HepG2 (cell line): ENCODE results near the gene UNC13D. TPM values are rescaled to one million over a fixed set of nuclear protein-coding genes. Genes with fewer than 3 reads are reported as not detected.
A peak's percentile ranks its signal among the peaks of the same experiment; 100 is the strongest.

Experiments used
- CREB1 ChIP-seq, 2 experiments: fragments of 450-650 bp in 1 of 2; IDR thresholded peaks; 2 replicates each; pipeline ENCODE4 v1.6.1; 2016 to 2017; ENCODE audit warnings: control low read depth in 1 of 2, mild to moderate bottlenecking in 1 of 2, missing compliant biosample characterization in 1 of 2, missing genetic modification characterization in 1 of 2
- NCOA1 ChIP-seq: sonication (generic); formaldehyde crosslinking; IDR thresholded peaks from 2 replicates; pipeline ENCODE4 v1.9.0; 2021; ENCODE audit warnings: missing genetic modification reagents
- PREB ChIP-seq: sonication (generic); formaldehyde crosslinking; IDR thresholded peaks from 2 replicates; pipeline ENCODE4 v1.4.0; 2020; ENCODE audit warnings: missing genetic modification reagents
- SNAI1 ChIP-seq: sonication (generic); formaldehyde crosslinking; IDR thresholded peaks from 2 replicates; pipeline ENCODE4 v1.5.0; 2020; ENCODE audit warnings: mild to moderate bottlenecking, missing genetic modification reagents, borderline replicate concordance
- ZBTB26 ChIP-seq: IDR thresholded peaks from 2 replicates; pipeline ENCODE4 v1.6.1; 2016; ENCODE audit warnings: missing compliant biosample characterization, missing genetic modification reagents, borderline replicate concordance
- ZNF124 ChIP-seq: sonication (generic); formaldehyde crosslinking; IDR thresholded peaks from 2 replicates; pipeline ENCODE4 v1.4.0; 2020; ENCODE audit warnings: missing genetic modification reagents
- ZNF367 ChIP-seq: sonication (generic); formaldehyde crosslinking; IDR thresholded peaks from 2 replicates; pipeline ENCODE4 v1.4.0; 2020; ENCODE audit warnings: missing genetic modification reagents, borderline replicate concordance
- ZNF558 ChIP-seq: sonication (generic); formaldehyde crosslinking; IDR thresholded peaks from 2 replicates; pipeline ENCODE4 v1.9.0; 2022; ENCODE audit warnings: mild to moderate bottlenecking, missing genetic modification reagents, borderline replicate concordance
- ZNF577 ChIP-seq: sonication (generic); formaldehyde crosslinking; IDR thresholded peaks from 2 replicates; pipeline ENCODE4 v1.4.0; 2020; ENCODE audit warnings: mild to moderate bottlenecking, low read depth, missing genetic modification reagents, borderline replicate concordance
- polyA plus RNA-seq, 8 experiments: library from polyadenylated mRNA; depleted of rRNA in 3 of 8; stranded (reverse) in 7 of 8; unstranded in 1 of 8; fragments of >200 nt; fragmentation: Illumina TruSeq in 4 of 8; extraction: Trizol in 4 of 8; gene quantifications; 2 replicates each; pipeline versions ENCODE4 v1.2.1 to v1.2.3, GENCODE V29; 2011 to 2016; ENCODE audit warnings: low read depth in 4 of 8, missing spikeins in 1 of 8, mixed read lengths in 1 of 8; ENCODE audit not compliant: insufficient read depth in 1 of 8
- total RNA-seq, 5 experiments: library from RNA; depleted of rRNA; stranded (reverse); fragments of >200 nt; fragmentation: Illumina TruSeq; extraction: Trizol; gene quantifications; 2 replicates each; pipeline ENCODE4 v1.2.3, GENCODE V29; 2016; ENCODE audit warnings: low read depth in 1 of 5
- TF ChIP-seq, protein P1 (sequence below): fragments of 450-650 bp; IDR thresholded peaks from 2 replicates; pipeline ENCODE4 v1.6.1; 2016
- TF ChIP-seq, protein P2 (sequence below): sonication (generic); formaldehyde crosslinking; IDR thresholded peaks from 2 replicates; pipeline ENCODE4 v1.4.0; 2020; ENCODE audit warnings: missing genetic modification reagents, borderline replicate concordance
- TF ChIP-seq, protein P3 (sequence below): IDR thresholded peaks from 2 replicates; pipeline ENCODE4 v1.6.1; 2018; ENCODE audit warnings: missing genetic modification reagents
- TF ChIP-seq, protein P4 (sequence below), 2 experiments: sonication (generic) in 1 of 2; formaldehyde crosslinking in 1 of 2; IDR thresholded peaks; 2 replicates each; pipeline versions ENCODE4 v1.6.1 to v1.9.0; 2014 to 2022; ENCODE audit warnings: antibody characterized with exemption in 1 of 2, borderline replicate concordance in 1 of 2, inconsistent platforms in 1 of 2, low read depth in 1 of 2, missing genetic modification reagents in 1 of 2

The UNC13D gene
- total and polyA plus RNA-seq, 2 of the 13 experiments (the other 11 are each of a cell fraction or from before 2014, with no cell fraction given): 29.7 to 42.7 TPM

GRCh38 chr17:75784473-75785015 lies 59.7 kb downstream of the UNC13D start, which contains the start of gene UNK (continued):
- TF ChIP-seq SNAI1 (CRISPR knock-in tag) (peak; percentile 81; the same call in 1 of the 2 replicates), PREB (no peak), ZNF124 (peak; percentile 51; the same call in 1 of the 2 replicates), ZNF577 (no peak), ZNF367 (CRISPR knock-in tag) (no peak), CREB1 (IDR thresholded peaks at IDR 0.05) (no peak; the same call in 1 of the 2 replicates), CREB1 (CRISPR knock-in tag; IDR thresholded peaks at IDR 0.05) (peak; percentile 95), NCOA1 (CRISPR knock-in tag) (no peak; the same call in 1 of the 2 replicates), ZNF558 (no peak), ZBTB26 (CRISPR knock-in tag) (0 out of 2 replicates have a peak, but pooled peaks have one; percentile 14)
- TF ChIP-seq, protein P1, sequence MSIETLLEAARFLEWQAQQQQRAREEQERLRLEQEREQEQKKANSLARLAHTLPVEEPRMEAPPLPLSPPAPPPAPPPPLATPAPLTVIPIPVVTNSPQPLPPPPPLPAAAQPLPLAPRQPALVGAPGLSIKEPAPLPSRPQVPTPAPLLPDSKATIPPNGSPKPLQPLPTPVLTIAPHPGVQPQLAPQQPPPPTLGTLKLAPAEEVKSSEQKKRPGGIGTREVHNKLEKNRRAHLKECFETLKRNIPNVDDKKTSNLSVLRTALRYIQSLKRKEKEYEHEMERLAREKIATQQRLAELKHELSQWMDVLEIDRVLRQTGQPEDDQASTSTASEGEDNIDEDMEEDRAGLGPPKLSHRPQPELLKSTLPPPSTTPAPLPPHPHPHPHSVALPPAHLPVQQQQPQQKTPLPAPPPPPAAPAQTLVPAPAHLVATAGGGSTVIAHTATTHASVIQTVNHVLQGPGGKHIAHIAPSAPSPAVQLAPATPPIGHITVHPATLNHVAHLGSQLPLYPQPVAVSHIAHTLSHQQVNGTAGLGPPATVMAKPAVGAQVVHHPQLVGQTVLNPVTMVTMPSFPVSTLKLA: 0 out of 2 replicates have a peak, but pooled peaks have one; percentile 2
- TF ChIP-seq, protein P2, sequence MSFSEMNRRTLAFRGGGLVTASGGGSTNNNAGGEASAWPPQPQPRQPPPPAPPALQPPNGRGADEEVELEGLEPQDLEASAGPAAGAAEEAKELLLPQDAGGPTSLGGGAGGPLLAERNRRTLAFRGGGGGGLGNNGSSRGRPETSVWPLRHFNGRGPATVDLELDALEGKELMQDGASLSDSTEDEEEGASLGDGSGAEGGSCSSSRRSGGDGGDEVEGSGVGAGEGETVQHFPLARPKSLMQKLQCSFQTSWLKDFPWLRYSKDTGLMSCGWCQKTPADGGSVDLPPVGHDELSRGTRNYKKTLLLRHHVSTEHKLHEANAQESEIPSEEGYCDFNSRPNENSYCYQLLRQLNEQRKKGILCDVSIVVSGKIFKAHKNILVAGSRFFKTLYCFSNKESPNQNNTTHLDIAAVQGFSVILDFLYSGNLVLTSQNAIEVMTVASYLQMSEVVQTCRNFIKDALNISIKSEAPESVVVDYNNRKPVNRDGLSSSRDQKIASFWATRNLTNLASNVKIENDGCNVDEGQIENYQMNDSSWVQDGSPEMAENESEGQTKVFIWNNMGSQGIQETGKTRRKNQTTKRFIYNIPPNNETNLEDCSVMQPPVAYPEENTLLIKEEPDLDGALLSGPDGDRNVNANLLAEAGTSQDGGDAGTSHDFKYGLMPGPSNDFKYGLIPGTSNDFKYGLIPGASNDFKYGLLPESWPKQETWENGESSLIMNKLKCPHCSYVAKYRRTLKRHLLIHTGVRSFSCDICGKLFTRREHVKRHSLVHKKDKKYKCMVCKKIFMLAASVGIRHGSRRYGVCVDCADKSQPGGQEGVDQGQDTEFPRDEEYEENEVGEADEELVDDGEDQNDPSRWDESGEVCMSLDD (CRISPR knock-in tag): peak; percentile 11; the same call in 1 of the 2 replicates
- TF ChIP-seq, protein P3, sequence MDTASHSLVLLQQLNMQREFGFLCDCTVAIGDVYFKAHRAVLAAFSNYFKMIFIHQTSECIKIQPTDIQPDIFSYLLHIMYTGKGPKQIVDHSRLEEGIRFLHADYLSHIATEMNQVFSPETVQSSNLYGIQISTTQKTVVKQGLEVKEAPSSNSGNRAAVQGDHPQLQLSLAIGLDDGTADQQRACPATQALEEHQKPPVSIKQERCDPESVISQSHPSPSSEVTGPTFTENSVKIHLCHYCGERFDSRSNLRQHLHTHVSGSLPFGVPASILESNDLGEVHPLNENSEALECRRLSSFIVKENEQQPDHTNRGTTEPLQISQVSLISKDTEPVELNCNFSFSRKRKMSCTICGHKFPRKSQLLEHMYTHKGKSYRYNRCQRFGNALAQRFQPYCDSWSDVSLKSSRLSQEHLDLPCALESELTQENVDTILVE (CRISPR knock-in tag): no peak
- TF ChIP-seq, protein P4, sequence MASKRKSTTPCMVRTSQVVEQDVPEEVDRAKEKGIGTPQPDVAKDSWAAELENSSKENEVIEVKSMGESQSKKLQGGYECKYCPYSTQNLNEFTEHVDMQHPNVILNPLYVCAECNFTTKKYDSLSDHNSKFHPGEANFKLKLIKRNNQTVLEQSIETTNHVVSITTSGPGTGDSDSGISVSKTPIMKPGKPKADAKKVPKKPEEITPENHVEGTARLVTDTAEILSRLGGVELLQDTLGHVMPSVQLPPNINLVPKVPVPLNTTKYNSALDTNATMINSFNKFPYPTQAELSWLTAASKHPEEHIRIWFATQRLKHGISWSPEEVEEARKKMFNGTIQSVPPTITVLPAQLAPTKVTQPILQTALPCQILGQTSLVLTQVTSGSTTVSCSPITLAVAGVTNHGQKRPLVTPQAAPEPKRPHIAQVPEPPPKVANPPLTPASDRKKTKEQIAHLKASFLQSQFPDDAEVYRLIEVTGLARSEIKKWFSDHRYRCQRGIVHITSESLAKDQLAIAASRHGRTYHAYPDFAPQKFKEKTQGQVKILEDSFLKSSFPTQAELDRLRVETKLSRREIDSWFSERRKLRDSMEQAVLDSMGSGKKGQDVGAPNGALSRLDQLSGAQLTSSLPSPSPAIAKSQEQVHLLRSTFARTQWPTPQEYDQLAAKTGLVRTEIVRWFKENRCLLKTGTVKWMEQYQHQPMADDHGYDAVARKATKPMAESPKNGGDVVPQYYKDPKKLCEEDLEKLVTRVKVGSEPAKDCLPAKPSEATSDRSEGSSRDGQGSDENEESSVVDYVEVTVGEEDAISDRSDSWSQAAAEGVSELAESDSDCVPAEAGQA (IDR thresholded peaks at IDR 0.05; ENCODE audit: low read depth): peak; percentile 68; the same call in 1 of the 2 replicates
- TF ChIP-seq, protein P4 (CRISPR knock-in tag; IDR thresholded peaks at IDR 0.05; ENCODE audit: borderline replicate concordance): no peak
